ENCODE measurements around the gene DSN1. TPM values are rescaled to one million over a fixed set of nuclear protein-coding genes. Genes with fewer than 3 reads are reported as not detected.

Gene DSN1
- total and polyA plus RNA-seq, 9 of the 15 experiments (the other 6 are each of a cell fraction or from before 2014, with no cell fraction given): 23.3 to 45.3 (median 31.1) TPM

- TF ChIP-seq REST (IDR thresholded peaks at IDR 0.05; ENCODE audit: borderline replicate concordance) (no peak), REST (CRISPR knock-in tag; IDR thresholded peaks at IDR 0.05; ENCODE audit: low read depth) (peak; percentile 21; the same call in 1 of the 2 replicates), GATAD2B (IDR thresholded peaks at IDR 0.05; ENCODE audit: borderline replicate concordance) (peak; percentile 48; the same call in 1 of the 2 replicates), KAT7 (CRISPR knock-in tag; IDR thresholded peaks at IDR 0.05; ENCODE audit: borderline replicate concordance) (peak; percentile 36; the same call in 1 of the 2 replicates), ZC3H11A (IDR thresholded peaks at IDR 0.05; ENCODE audit: low read depth, low read length) (no peak), HSF4 (CRISPR knock-in tag; IDR thresholded peaks at IDR 0.05; ENCODE audit: borderline replicate concordance) (no peak), NBN (IDR thresholded peaks at IDR 0.05; ENCODE audit: low read depth) (peak; percentile 87), ZNF174 (CRISPR knock-in tag; IDR thresholded peaks at IDR 0.05) (no peak), ELF1 (tag; IDR thresholded peaks at IDR 0.05) (no peak), MBD2 (IDR thresholded peaks at IDR 0.05; ENCODE audit: borderline replicate concordance, low read depth) (peak; percentile 38; the same call in 1 of the 2 replicates), ZNF212 (CRISPR knock-in tag; IDR thresholded peaks at IDR 0.05) (0 out of 2 replicates have a peak, but pooled peaks have one; percentile 33), CXXC5 (CRISPR knock-in tag; IDR thresholded peaks at IDR 0.05) (peak; percentile 66), ZNF586 (CRISPR knock-in tag; conservative IDR thresholded peaks at IDR 0.05) (no peak), JUN (IDR thresholded peaks at IDR 0.05; ENCODE audit: borderline replicate concordance, low read depth, low read length) (no peak), JUN (CRISPR knock-in tag; IDR thresholded peaks at IDR 0.05; ENCODE audit: borderline replicate concordance) (no peak), PRDM10 (IDR thresholded peaks at IDR 0.05; ENCODE audit: partially characterized antibody) (no peak), PML (IDR thresholded peaks at IDR 0.05; ENCODE audit: low read length) (peak; percentile 61)
These were observed at the start of gene DSN1 (continued) for GRCh38 chr20:36773597-36774390.

Measured in K562 (cell line).